Liver (tissue), 9 donors: ENCODE results near the gene EDIL3. TPM values are rescaled to one million over a fixed set of nuclear protein-coding genes. Genes with fewer than 3 reads are reported as not detected.

ENCODE experiments used
- DNase-seq: peaks from one replicate; pipeline ENCODE4 v3.0.0-alpha.2; 2017; ENCODE audit warnings: low spot score
- H3K27ac ChIP-seq, 2 donors: one replicate each; pipeline ENCODE4 v1.7.0; 2013; ENCODE audit warnings: inconsistent platforms in 2 of 2, low read length in 2 of 2, control low read depth in 1 of 2, low read depth in 1 of 2, mild to moderate bottlenecking in 1 of 2
- H3K27me3 ChIP-seq, 4 donors: one replicate each; pipeline versions ENCODE4 v1.6.1 to v1.7.0; 2013; ENCODE audit warnings: low read length in 3 of 4, inconsistent platforms in 1 of 4, mild to moderate bottlenecking in 1 of 4, moderate library complexity in 1 of 4; ENCODE audit not compliant: control insufficient read depth in 4 of 4, insufficient read depth in 4 of 4
- H3K36me3 ChIP-seq, 4 donors: one replicate each; pipeline versions ENCODE4 v1.6.1 to v1.7.0; 2013; ENCODE audit warnings: low read length in 3 of 4, mild to moderate bottlenecking in 3 of 4, low read depth in 1 of 4, moderate library complexity in 1 of 4; ENCODE audit not compliant: control insufficient read depth in 4 of 4, insufficient read depth in 3 of 4
- H3K4me1 ChIP-seq, 4 donors: one replicate each; pipeline versions ENCODE4 v1.6.1 to v1.7.0; 2013; ENCODE audit warnings: low read length in 3 of 4, mild to moderate bottlenecking in 3 of 4, moderate library complexity in 1 of 4; ENCODE audit not compliant: control insufficient read depth in 4 of 4, insufficient read depth in 4 of 4
- H3K4me3 ChIP-seq, 3 donors: one replicate each; pipeline versions ENCODE4 v1.6.1 to v1.7.0; 2013; ENCODE audit warnings: low read length in 3 of 3, control low read depth in 1 of 3, low read depth in 1 of 3, mild to moderate bottlenecking in 1 of 3
- H3K9ac ChIP-seq, 2 donors: one replicate each; pipeline ENCODE4 v1.7.0; 2013; ENCODE audit warnings: low read length in 2 of 2, mild to moderate bottlenecking in 2 of 2, moderate library complexity in 2 of 2, control low read depth in 1 of 2, low read depth in 1 of 2
- H3K9me3 ChIP-seq, 4 donors: one replicate each; pipeline versions ENCODE4 v1.6.1 to v1.7.0; 2013; ENCODE audit warnings: low read length in 3 of 4; ENCODE audit not compliant: control insufficient read depth in 4 of 4
- ATF3 ChIP-seq: IDR thresholded peaks from 2 replicates; pipeline ENCODE4 v1.6.1; 2016; ENCODE audit warnings: antibody characterized with exemption
- FOXA1 ChIP-seq: IDR thresholded peaks from 2 replicates; pipeline ENCODE4 v1.6.1; 2016; ENCODE audit warnings: antibody characterized with exemption
- FOXA2 ChIP-seq: IDR thresholded peaks from 2 replicates; pipeline ENCODE4 v1.6.1; 2016; ENCODE audit warnings: antibody characterized with exemption
- GABPA ChIP-seq, 2 donors: IDR thresholded peaks in 1 of 2; conservative IDR thresholded peaks in 1 of 2; 2 replicates each; pipeline ENCODE4 v1.6.1; 2016; ENCODE audit warnings: antibody characterized with exemption in 2 of 2, mild to moderate bottlenecking in 1 of 2, moderate library complexity in 1 of 2
- HNF4A ChIP-seq, 2 donors: conservative IDR thresholded peaks; 2 replicates each; pipeline ENCODE4 v1.6.1; 2016; ENCODE audit warnings: antibody characterized with exemption in 2 of 2, mild to moderate bottlenecking in 2 of 2
- HNF4G ChIP-seq: IDR thresholded peaks from 2 replicates; pipeline ENCODE4 v1.6.1; 2016; ENCODE audit warnings: antibody characterized with exemption
- JUND ChIP-seq, 2 donors: IDR thresholded peaks; 2 replicates each; pipeline ENCODE4 v1.6.1; 2016; ENCODE audit warnings: antibody characterized with exemption in 2 of 2
- NR2F2 ChIP-seq: IDR thresholded peaks from 2 replicates; pipeline ENCODE4 v1.6.1; 2016; ENCODE audit warnings: antibody characterized with exemption
- RAD21 ChIP-seq, 2 donors: IDR thresholded peaks; 2 replicates each; pipeline ENCODE4 v1.6.1; 2016; ENCODE audit warnings: antibody characterized with exemption in 2 of 2, mild to moderate bottlenecking in 2 of 2
- RXRA ChIP-seq, 2 donors: IDR thresholded peaks; 2 replicates each; pipeline ENCODE4 v1.6.1; 2017 to 2018; ENCODE audit warnings: antibody characterized with exemption in 2 of 2, mild to moderate bottlenecking in 1 of 2
- SP1 ChIP-seq: IDR thresholded peaks from 2 replicates; pipeline ENCODE4 v1.6.1; 2018; ENCODE audit warnings: antibody characterized with exemption, mild to moderate bottlenecking
- TAF1 ChIP-seq: conservative IDR thresholded peaks from 2 replicates; pipeline ENCODE4 v1.6.1; 2016; ENCODE audit warnings: antibody characterized with exemption, mild to moderate bottlenecking
- YY1 ChIP-seq: IDR thresholded peaks from 2 replicates; pipeline ENCODE4 v1.6.1; 2016; ENCODE audit warnings: antibody characterized with exemption, mild to moderate bottlenecking
- ZBTB33 ChIP-seq: IDR thresholded peaks from 2 replicates; pipeline ENCODE4 v1.6.1; 2016; ENCODE audit warnings: antibody characterized with exemption
- WGBS: extraction: QIAGEN DNeasy Blood & Tissue Kit; methylation state at CpG from one replicate; pipeline ENCODE4 v1.1.7; 2013; 5-methylcytosine and 5-hydroxymethylcytosine counted together
- polyA plus RNA-seq, 2 donors: library from polyadenylated mRNA; stranded (reverse) in 1 of 2; unstranded in 1 of 2; fragments of 200-250 nt in 1 of 2; fragments of >200 nt in 1 of 2; fragmentation: Nextera tagmentation in 1 of 2; extraction: Ambion mirVana in 1 of 2; gene quantifications; one replicate each; pipeline versions ENCODE4 v1.2.1 to v1.2.3, GENCODE V29; 2013 to 2015
- total RNA-seq, 2 donors: library from RNA; depleted of rRNA; stranded (reverse); fragments of >200 nt; gene quantifications; one replicate each; pipeline ENCODE4 v1.2.3, GENCODE V29; 2014
- TF ChIP-seq, protein P1 (sequence below): fragments of 150-350 bp; IDR thresholded peaks from 2 replicates; pipeline ENCODE4 v1.5.1; 2017; ENCODE audit warnings: improper control_type of control experiment, low read depth, low read length; ENCODE audit not compliant: missing input control
- TF ChIP-seq, protein P2 (sequence below): IDR thresholded peaks from 2 replicates; pipeline ENCODE4 v1.6.1; 2016; ENCODE audit warnings: antibody characterized with exemption
- donor health status: healthy.
- donor health status: healthy.
- donor health status: healthy.
- donor health status: healthy.
- donor health status: healthy.

Gene EDIL3
- total and polyA plus RNA-seq, 4 donors: 0.33 to 12.0 (median 0.76) TPM

DNA sequence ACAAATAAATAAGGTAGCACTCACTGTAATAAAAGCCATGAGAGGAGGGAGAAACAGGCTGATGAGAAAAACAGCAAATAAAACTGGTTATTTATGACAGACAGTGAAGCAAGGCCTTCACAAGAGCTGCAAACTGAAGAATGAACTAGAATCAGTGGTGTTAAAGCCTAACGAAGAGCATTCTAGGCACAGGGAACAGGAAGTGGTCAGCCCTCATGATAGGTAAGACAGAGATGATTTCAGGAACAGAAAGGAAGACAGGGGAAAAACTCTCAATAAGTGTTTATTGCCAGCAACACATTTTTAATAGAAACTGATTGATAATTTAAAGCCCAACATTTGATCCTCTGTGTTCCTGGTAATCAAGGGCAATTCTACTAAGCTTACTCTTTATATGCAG lies 124.5 kb downstream of the EDIL3 start:
- H3K27me3 ChIP-seq: peaks cover 0 to 4% (median 0%) of the 10 kb centered on the region in 4 donors
- DNase-seq: no peak
- 67% methylated on average over 1 of the region's 1 CpG for WGBS
- H3K9ac ChIP-seq: no peak overlapping the region
- no peak for TF ChIP-seq GABPA (IDR thresholded peaks at IDR 0.05 in 1 of 2, conservative IDR thresholded peaks at IDR 0.05 in 1 of 2)
- no peak for TF ChIP-seq RAD21 (IDR thresholded peaks at IDR 0.05)
- TF ChIP-seq SP1: no peak
- no peak for TF ChIP-seq HNF4G
- TF ChIP-seq TAF1: no peak
- no peak for TF ChIP-seq YY1
- TF ChIP-seq, protein P1, sequence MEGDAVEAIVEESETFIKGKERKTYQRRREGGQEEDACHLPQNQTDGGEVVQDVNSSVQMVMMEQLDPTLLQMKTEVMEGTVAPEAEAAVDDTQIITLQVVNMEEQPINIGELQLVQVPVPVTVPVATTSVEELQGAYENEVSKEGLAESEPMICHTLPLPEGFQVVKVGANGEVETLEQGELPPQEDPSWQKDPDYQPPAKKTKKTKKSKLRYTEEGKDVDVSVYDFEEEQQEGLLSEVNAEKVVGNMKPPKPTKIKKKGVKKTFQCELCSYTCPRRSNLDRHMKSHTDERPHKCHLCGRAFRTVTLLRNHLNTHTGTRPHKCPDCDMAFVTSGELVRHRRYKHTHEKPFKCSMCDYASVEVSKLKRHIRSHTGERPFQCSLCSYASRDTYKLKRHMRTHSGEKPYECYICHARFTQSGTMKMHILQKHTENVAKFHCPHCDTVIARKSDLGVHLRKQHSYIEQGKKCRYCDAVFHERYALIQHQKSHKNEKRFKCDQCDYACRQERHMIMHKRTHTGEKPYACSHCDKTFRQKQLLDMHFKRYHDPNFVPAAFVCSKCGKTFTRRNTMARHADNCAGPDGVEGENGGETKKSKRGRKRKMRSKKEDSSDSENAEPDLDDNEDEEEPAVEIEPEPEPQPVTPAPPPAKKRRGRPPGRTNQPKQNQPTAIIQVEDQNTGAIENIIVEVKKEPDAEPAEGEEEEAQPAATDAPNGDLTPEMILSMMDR: no peak
- no peak for TF ChIP-seq FOXA2
- H3K9me3 ChIP-seq: no peaks in the 10 kb centered on the region
- H3K36me3 ChIP-seq: no peaks in the 10 kb centered on the region
- H3K4me1 ChIP-seq: no peaks in the 10 kb centered on the region
- H3K27ac ChIP-seq: no peak overlapping the region
- H3K4me3 ChIP-seq: no peak overlapping the region

GRCh38 chr5:84259283-84260045 lies 125.2 kb downstream of the EDIL3 start:
- Histone ChIP-seq H3K27ac (no peak overlapping the region), H3K27me3 (peaks cover 0 to 4% (median 0%) of the 10 kb centered on the region in 4 donors), H3K9me3 (no peaks in the 10 kb centered on the region), H3K9ac (no peak overlapping the region), H3K4me3 (no peak overlapping the region), H3K36me3 (no peaks in the 10 kb centered on the region), H3K4me1 (no peaks in the 10 kb centered on the region)
- TF ChIP-seq TAF1: no peak
- no peak for TF ChIP-seq RAD21 (IDR thresholded peaks at IDR 0.05)
- TF ChIP-seq ATF3: no peak
- no peak for TF ChIP-seq YY1
- TF ChIP-seq FOXA2: no peak
- no peak for TF ChIP-seq RXRA (IDR thresholded peaks at IDR 0.05)
- TF ChIP-seq JUND (IDR thresholded peaks at IDR 0.05): no peak
- TF ChIP-seq NR2F2: no peak
- 78% methylated on average over 4 of the region's 4 CpGs for WGBS
- no peak for DNase-seq

- no peak for DNase-seq
- TF ChIP-seq, protein P2, sequence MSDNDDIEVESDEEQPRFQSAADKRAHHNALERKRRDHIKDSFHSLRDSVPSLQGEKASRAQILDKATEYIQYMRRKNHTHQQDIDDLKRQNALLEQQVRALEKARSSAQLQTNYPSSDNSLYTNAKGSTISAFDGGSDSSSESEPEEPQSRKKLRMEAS: no peak
- TF ChIP-seq FOXA1: no peak
- TF ChIP-seq ZBTB33: no peak
- no peak for TF ChIP-seq NR2F2
- TF ChIP-seq HNF4A (conservative IDR thresholded peaks at IDR 0.05): no peak
- TF ChIP-seq RXRA (IDR thresholded peaks at IDR 0.05): no peak
- TF ChIP-seq FOXA2: no peak
- no peak for TF ChIP-seq TAF1
- no peak for TF ChIP-seq HNF4G
- TF ChIP-seq JUND (IDR thresholded peaks at IDR 0.05): no peak
- no peak for TF ChIP-seq GABPA (IDR thresholded peaks at IDR 0.05 in 1 of 2, conservative IDR thresholded peaks at IDR 0.05 in 1 of 2)
- H3K4me1 ChIP-seq: no peaks in the 10 kb centered on the region
- H3K9me3 ChIP-seq: no peaks in the 10 kb centered on the region
- H3K27me3 ChIP-seq: no peaks in the 10 kb centered on the region
- 73% methylated on average over 2 of the region's 2 CpGs for WGBS
- no peaks in the 10 kb centered on the region for H3K36me3 ChIP-seq
- no peak overlapping the region for H3K9ac ChIP-seq
- H3K4me3 ChIP-seq: no peak overlapping the region
- H3K27ac ChIP-seq: no peak overlapping the region
These were observed 127.6 kb downstream of the EDIL3 start for GRCh38 chr5:84257061-84257460.
